Cardiac septum (tissue), 1 donor: ENCODE data around the gene ACAP3. TPM values are rescaled to one million over a fixed set of nuclear protein-coding genes. Genes with fewer than 3 reads are reported as not detected.

Experiments used
- microRNA-seq: library from miRNA; unstranded; fragments of <30 nt; microRNA quantifications from one replicate; pipeline ENCODE4 v1.2.0, GENCODE V29; 2020
- total RNA-seq: library from RNA; stranded (reverse); fragmentation: NEBNext Ultra II Directional; extraction: Animal tissue kit (Norgen Biotek cat#: 25700); gene quantifications from one replicate; pipeline ENCODE4 v1.2.1, GENCODE V29; 2021
- donor health status: DM: no; HTN: no; CAD: no.

Gene ACAP3
- total RNA-seq, 1 donor from 2014 or later, result 60.8 TPM

Small RNA genes within 50 kb of the gene (microRNA-seq; reads per million reads assigned to microRNA genes)
- gene MIR6726 (not detected), gene MIR6727 (not detected), gene MIR6808 (not detected)

Other genes starting within 250 kb of the ACAP3 start
- not detected for gene RNF223, start 233.6 kb downstream of the ACAP3 start, total RNA-seq
- gene C1orf159, start 191.8 kb downstream of the ACAP3 start, total RNA-seq, result 5.4 TPM
- gene TTLL10, start 134.1 kb downstream of the ACAP3 start, total RNA-seq, result 0.22 TPM
- gene TNFRSF18, start 101.3 kb downstream of the ACAP3 start, total RNA-seq, result 0.19 TPM
- gene TNFRSF4, start 93.8 kb downstream of the ACAP3 start, total RNA-seq, result 4.3 TPM
- gene SDF4, start 75.9 kb downstream of the ACAP3 start, total RNA-seq, result 139 TPM
- 11.1 TPM for gene B3GALT6, start 75.7 kb downstream of the ACAP3 start, total RNA-seq
- gene C1QTNF12, start 61.2 kb downstream of the ACAP3 start, total RNA-seq, result 2.6 TPM
- 37.2 TPM for gene UBE2J2, start 34.1 kb downstream of the ACAP3 start, total RNA-seq
- 2.4 TPM for gene SCNN1D, start 27.5 kb downstream of the ACAP3 start, total RNA-seq
- gene PUSL1, start 667 bp upstream of the ACAP3 start, total RNA-seq, result 10.5 TPM
- gene INTS11, start 16.7 kb upstream of the ACAP3 start, total RNA-seq, result 73.8 TPM
- 50.2 TPM for gene CPTP, start 16.9 kb upstream of the ACAP3 start, total RNA-seq
- 0.62 TPM for gene TAS1R3, start 23.4 kb upstream of the ACAP3 start, total RNA-seq
- 96.2 TPM for gene DVL1, start 41.5 kb upstream of the ACAP3 start, total RNA-seq
- 30.5 TPM for gene MXRA8, start 50.6 kb upstream of the ACAP3 start, total RNA-seq
- 174 TPM for gene AURKAIP1, start 67.3 kb upstream of the ACAP3 start, total RNA-seq
- 78.6 TPM for gene CCNL2, start 91.4 kb upstream of the ACAP3 start, total RNA-seq
- gene MRPL20, start 99.4 kb upstream of the ACAP3 start, total RNA-seq, result 127 TPM
- gene ANKRD65, start 113.3 kb upstream of the ACAP3 start, total RNA-seq, result 1.8 TPM
- 35.3 TPM for gene VWA1, start 127.8 kb upstream of the ACAP3 start, total RNA-seq
- gene ATAD3C, start 141.8 kb upstream of the ACAP3 start, total RNA-seq, result 0.51 TPM
- gene ATAD3B, start 163.8 kb upstream of the ACAP3 start, total RNA-seq, result 13.7 TPM
- gene ATAD3A, start 204.2 kb upstream of the ACAP3 start, total RNA-seq, result 13.7 TPM
- 5.0 TPM for gene TMEM240, start 232.7 kb upstream of the ACAP3 start, total RNA-seq